ENCODE results near the gene SNAP47. TPM values are rescaled to one million over a fixed set of nuclear protein-coding genes. Genes with fewer than 3 reads are reported as not detected.

The SNAP47 gene
- total and polyA plus RNA-seq, 9 of the 15 experiments (the other 6 are each of a cell fraction or from before 2014, with no cell fraction given) = 2.5 to 41.3 (median 32.6) TPM

GRCh38 chr1:227735539-227736285 is 477 bp downstream of the SNAP47 start (continued):
- TF ChIP-seq MAZ (CRISPR knock-in tag; conservative IDR thresholded peaks at IDR 0.05 in 1 of 2, IDR thresholded peaks at IDR 0.05 in 1 of 2) (0 out of 4 replicates have a peak, but pooled peaks of 1 of the 2 experiments have one; percentile 8), IRF2 (CRISPR knock-in tag; IDR thresholded peaks at IDR 0.05) (no peak), ZNF134 (CRISPR knock-in tag; conservative IDR thresholded peaks at IDR 0.05) (no peak), MAFF (IDR thresholded peaks at IDR 0.05; ENCODE audit: low read length) (no peak), KDM4B (IDR thresholded peaks at IDR 0.05; ENCODE audit: borderline replicate concordance in 2 of 2, low read depth in 1 of 2) (no peak), SMARCE1 (IDR thresholded peaks at IDR 0.05) (no peak), ZNF57 (CRISPR knock-in tag; IDR thresholded peaks at IDR 0.05) (peak; percentile 44; the same call in 1 of the 2 replicates), NR3C1 (CRISPR knock-in tag; IDR thresholded peaks at IDR 0.05) (peak; percentile 45; the same call in 1 of the 2 replicates), ZNF280B (CRISPR knock-in tag; IDR thresholded peaks at IDR 0.05) (no peak), ELK3 (CRISPR knock-in tag; IDR thresholded peaks at IDR 0.05) (no peak), MBD1 (CRISPR knock-in tag; IDR thresholded peaks at IDR 0.05) (no peak), ZNF395 (CRISPR knock-in tag; IDR thresholded peaks at IDR 0.05) (no peak), L3MBTL2 (IDR thresholded peaks at IDR 0.05) (no peak), PRPF4 (IDR thresholded peaks at IDR 0.05; ENCODE audit: insufficient read depth, low read depth, low read length, poor library complexity, severe bottlenecking) (no peak), RUNX1 (IDR thresholded peaks at IDR 0.05; ENCODE audit: low read depth) (no peak), HES1 (IDR thresholded peaks at IDR 0.05; ENCODE audit: low read depth) (no peak), ZHX1 (conservative IDR thresholded peaks at IDR 0.05; ENCODE audit: low read length) (no peak)
